Right renal cortex interstitium (tissue), 3 donors: ENCODE data around the gene SIGLEC15. TPM values are rescaled to one million over a fixed set of nuclear protein-coding genes. Genes with fewer than 3 reads are reported as not detected.
"Not testable (repeated sequence)": the region's sequence is repeated elsewhere in the genome, so short reads cannot be mapped to it uniquely, and the experiment has no call there.

Experiments
- DNase-seq, 3 donors: peaks; one replicate each; pipeline ENCODE4 v3.0.0-alpha.2; 2013; ENCODE audit warnings: low read depth in 3 of 3, low spot score in 2 of 3
- polyA plus RNA-seq, 3 donors: library from polyadenylated mRNA; unstranded; fragments of 120-200 nt; gene quantifications; one replicate each; pipeline ENCODE4 v1.2.1, GENCODE V29; 2013; ENCODE audit not compliant: insufficient read length in 3 of 3

The SIGLEC15 gene
- polyA plus RNA-seq, 3 donors = 0.21 to 0.47 (median 0.40) TPM

- DNase-seq = no peak
Observed at GRCh38 chr18:45841765-45842442, 16.4 kb downstream of the SIGLEC15 start.

- DNase-seq = no peak
Observed at GRCh38 chr18:45843019-45843418, 17.5 kb downstream of the SIGLEC15 start.

- DNase-seq = no peak
Observed at GRCh38 chr18:45844938-45845337, 19.5 kb downstream of the SIGLEC15 start.

- no peak for DNase-seq
Observed at GRCh38 chr18:45845410-45845809, 19.9 kb downstream of the SIGLEC15 start.

- no peak for DNase-seq
Observed at GRCh38 chr18:45847119-45847518, 21.6 kb downstream of the SIGLEC15 start.

- not testable (repeated sequence) for DNase-seq
Observed at GRCh38 chr18:45848643-45849042, 23.2 kb downstream of the SIGLEC15 start.

- DNase-seq = no peak
Observed at GRCh38 chr18:45849529-45849928, 24.1 kb downstream of the SIGLEC15 start.

GRCh38 chr18:45850021-45850420 lies 24.5 kb downstream of the SIGLEC15 start:
- DNase-seq = no peak

GRCh38 chr18:45851161-45851925 lies 25.9 kb downstream of the SIGLEC15 start:
- DNase-seq = no peak

- no peak for DNase-seq
Observed at GRCh38 chr18:45852631-45853030, 27.2 kb downstream of the SIGLEC15 start.

- no peak for DNase-seq
Observed at GRCh38 chr18:45854036-45854586, 28.6 kb downstream of the SIGLEC15 start.

GRCh38 chr18:45856531-45856930 lies 31.1 kb downstream of the SIGLEC15 start:
- DNase-seq = no peak

GRCh38 chr18:45859334-45859733 lies 33.9 kb downstream of the SIGLEC15 start:
- no peak for DNase-seq

- DNase-seq = no peak
Observed at GRCh38 chr18:45860492-45860891, 35.0 kb downstream of the SIGLEC15 start.

- DNase-seq = no peak
Observed at GRCh38 chr18:45860971-45861370, 35.5 kb downstream of the SIGLEC15 start.

- DNase-seq = no peak
Observed at GRCh38 chr18:45861926-45862325, 36.5 kb downstream of the SIGLEC15 start.

GRCh38 chr18:45863469-45863868 lies 38.0 kb downstream of the SIGLEC15 start:
- DNase-seq = no peak

GRCh38 chr18:45864081-45864480 lies 38.6 kb downstream of the SIGLEC15 start:
- DNase-seq = no peak

GRCh38 chr18:45865466-45865865 lies 40.0 kb downstream of the SIGLEC15 start:
- no peak for DNase-seq

- DNase-seq = no peak
Observed at GRCh38 chr18:45870419-45870818, 44.9 kb downstream of the SIGLEC15 start.

GRCh38 chr18:45871431-45872084 lies 46.1 kb downstream of the SIGLEC15 start:
- no peak for DNase-seq
